ENCODE results near the gene TRAK1. TPM values are rescaled to one million over a fixed set of nuclear protein-coding genes. Genes with fewer than 3 reads are reported as not detected.

The TRAK1 gene
- total and polyA plus RNA-seq, 2 donors (not counting 1 experiment from before 2014, with no cell fraction given): 71.3 to 129 TPM

GRCh38 chr3:42149532-42149931 is 58.4 kb downstream of the TRAK1 start:
- Histone ChIP-seq H4K20me1 (ENCODE audit: control insufficient read depth, insufficient read depth, low read length, poor library complexity, severe bottlenecking) (peaks cover 92% of the 10 kb centered on the region), H3K27ac (ENCODE audit: low read length in 2 of 2) (no peak overlapping the region), H3K4me2 (replicated peaks; ENCODE audit: low read depth, low read length, poor library complexity, severe bottlenecking) (no peak overlapping the region), H3K36me3 (replicated peaks in 1 of 2; ENCODE audit: control extremely low read depth in 1 of 2, control insufficient read depth in 1 of 2, extremely low read depth in 1 of 2, insufficient read depth in 2 of 2, low read length in 1 of 2) (peaks cover 2 to 5% of the 10 kb centered on the region in 2 experiments), H3K79me2 (ENCODE audit: control insufficient read depth, insufficient read depth, low read length) (peaks cover 96% of the 10 kb centered on the region), H3K27me3 (replicated peaks in 1 of 4; ENCODE audit: control extremely low read depth in 1 of 4, control insufficient read depth in 3 of 4, insufficient read depth in 4 of 4, low read length in 3 of 4) (no peaks in the 10 kb centered on the region), H3K9ac (ENCODE audit: low read length) (no peak overlapping the region), H3K9me3 (ENCODE audit: control extremely low read depth in 1 of 3, control insufficient read depth in 2 of 3, insufficient read depth in 1 of 3, low read length in 2 of 3) (no peaks in the 10 kb centered on the region), H2AFZ (ENCODE audit: insufficient read depth, low read depth, low read length, poor library complexity, severe bottlenecking) (no peak overlapping the region), H3K4me3 (ENCODE audit: control extremely low read depth in 1 of 5, extremely low read depth in 1 of 5, insufficient read depth in 1 of 5, low read depth in 2 of 5, low read length in 4 of 5) (no peak overlapping the region), H3K4me1 (ENCODE audit: control insufficient read depth in 2 of 2, insufficient read depth in 2 of 2, low read length in 2 of 2) (peaks cover 42% of the 10 kb centered on the region in 2 donors)
- H3K4me3 Mint-ChIP-seq: peak overlapping the region; percentile 0
- ChIA-PET CTCF (no interaction called here), POLR2A (no interaction called here)
- no peaks in the 10 kb centered on the region for H3K27me3 Mint-ChIP-seq
- peaks cover 63% of the 10 kb centered on the region for H3K4me1 Mint-ChIP-seq
- no peak for TF ChIP-seq EZH2 (IDR thresholded peaks at IDR 0.05; ENCODE audit: borderline replicate concordance, insufficient read depth, low read depth, low read length, poor library complexity, severe bottlenecking)
- no peak for TF ChIP-seq CTCF (IDR thresholded peaks at IDR 0.05)
- no peak for DNase-seq
- H3K9me3 Mint-ChIP-seq (ENCODE audit: insufficient read depth): no peaks in the 10 kb centered on the region
- H3K27ac Mint-ChIP-seq: no peak overlapping the region
- intact Hi-C loops (cut with micrococcal nuclease): no loop called here
- ATAC-seq (ENCODE audit: low read depth): no peak
- 94% methylated on average over 8 of the region's 8 CpGs for WGBS (ENCODE audit: insufficient coverage)

GRCh38 chr3:42149975-42150374 is 58.8 kb downstream of the TRAK1 start:
- TF ChIP-seq EZH2 (IDR thresholded peaks at IDR 0.05; ENCODE audit: borderline replicate concordance, insufficient read depth, low read depth, low read length, poor library complexity, severe bottlenecking) (no peak), CTCF (IDR thresholded peaks at IDR 0.05) (no peak)
- Mint-ChIP-seq H3K27ac (no peak overlapping the region), H3K4me3 (no peak overlapping the region), H3K9me3 (ENCODE audit: insufficient read depth) (no peaks in the 10 kb centered on the region), H3K27me3 (no peaks in the 10 kb centered on the region), H3K4me1 (peaks cover 67% of the 10 kb centered on the region)
- DNase-seq: no peak
- no peak overlapping the region for H2AFZ ChIP-seq (ENCODE audit: insufficient read depth, low read depth, low read length, poor library complexity, severe bottlenecking)
- intact Hi-C loops (cut with micrococcal nuclease): no loop called here
- H3K79me2 ChIP-seq (ENCODE audit: control insufficient read depth, insufficient read depth, low read length): peaks cover 100% of the 10 kb centered on the region
- POLR2A ChIA-PET: no interaction called here
- 100% methylated on average over 1 of the region's 3 CpGs for WGBS (ENCODE audit: insufficient coverage)
- peaks cover 4 to 5% of the 10 kb centered on the region in 2 experiments for H3K36me3 ChIP-seq (replicated peaks in 1 of 2; ENCODE audit: control extremely low read depth in 1 of 2, control insufficient read depth in 1 of 2, extremely low read depth in 1 of 2, insufficient read depth in 2 of 2, low read length in 1 of 2)
- H3K27ac ChIP-seq (ENCODE audit: low read length in 2 of 2): no peak overlapping the region
- no peak overlapping the region for H3K4me2 ChIP-seq (replicated peaks; ENCODE audit: low read depth, low read length, poor library complexity, severe bottlenecking)
- CTCF ChIA-PET: no interaction called here
- no peaks in the 10 kb centered on the region for H3K9me3 ChIP-seq (ENCODE audit: control extremely low read depth in 1 of 3, control insufficient read depth in 2 of 3, insufficient read depth in 1 of 3, low read length in 2 of 3)
- H3K9ac ChIP-seq (ENCODE audit: low read length): no peak overlapping the region
- no peak for ATAC-seq (ENCODE audit: low read depth)
- H3K4me1 ChIP-seq (ENCODE audit: control insufficient read depth in 2 of 2, insufficient read depth in 2 of 2, low read length in 2 of 2): peaks cover 42% of the 10 kb centered on the region in 2 donors
- no peak overlapping the region for H3K4me3 ChIP-seq (ENCODE audit: control extremely low read depth in 1 of 5, extremely low read depth in 1 of 5, insufficient read depth in 1 of 5, low read depth in 2 of 5, low read length in 4 of 5)
- peaks cover 96% of the 10 kb centered on the region for H4K20me1 ChIP-seq (ENCODE audit: control insufficient read depth, insufficient read depth, low read length, poor library complexity, severe bottlenecking)
- H3K27me3 ChIP-seq (replicated peaks in 1 of 4; ENCODE audit: control extremely low read depth in 1 of 4, control insufficient read depth in 3 of 4, insufficient read depth in 4 of 4, low read length in 3 of 4): no peaks in the 10 kb centered on the region

Data from B cell (primary cell).